Rectal smooth muscle tissue (tissue), 1 donor: ENCODE data around the gene UCK1.

Experiments used
- H3K27ac ChIP-seq: one replicate; pipeline ENCODE4 v1.7.0; 2013; ENCODE audit warnings: low read depth, low read length, inconsistent platforms
- H3K27me3 ChIP-seq: one replicate; pipeline ENCODE4 v1.7.0; 2013; ENCODE audit warnings: low read length; ENCODE audit not compliant: control insufficient read depth, insufficient read depth
- H3K36me3 ChIP-seq: one replicate; pipeline ENCODE4 v1.7.0; 2013; ENCODE audit warnings: low read length; ENCODE audit not compliant: control insufficient read depth, insufficient read depth
- H3K4me1 ChIP-seq: one replicate; pipeline ENCODE4 v1.7.0; 2013; ENCODE audit warnings: low read length; ENCODE audit not compliant: control insufficient read depth, insufficient read depth
- H3K4me3 ChIP-seq: one replicate; pipeline ENCODE4 v1.7.0; 2013; ENCODE audit warnings: low read length
- H3K9ac ChIP-seq: one replicate; pipeline ENCODE4 v1.7.0; 2013; ENCODE audit warnings: low read length

Gene UCK1

DNA sequence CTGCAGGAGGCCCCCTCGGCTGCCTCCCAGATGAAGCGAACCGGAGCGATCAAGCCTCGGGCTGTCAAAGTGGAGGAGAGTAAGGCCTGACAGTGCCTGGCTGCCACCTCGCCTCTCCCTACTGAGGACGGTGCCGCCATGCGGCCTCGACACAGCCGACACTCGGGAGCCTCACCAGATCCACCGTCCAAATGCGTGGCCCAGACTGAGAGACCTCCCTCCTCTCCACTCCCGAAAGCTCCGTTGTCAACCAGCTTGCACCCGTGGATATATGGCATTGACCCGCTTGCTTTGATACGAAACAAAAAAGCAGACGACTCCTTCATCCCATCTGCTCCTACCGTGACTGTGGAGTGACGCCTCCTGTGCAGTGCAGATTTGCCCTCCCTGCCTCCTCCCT lies 35.3 kb downstream of the UCK1 start:
- H3K4me1 ChIP-seq: no peaks in the 10 kb centered on the region
- no peak overlapping the region for H3K9ac ChIP-seq
- H3K27ac ChIP-seq: no peak overlapping the region
- H3K27me3 ChIP-seq: no peaks in the 10 kb centered on the region
- peaks cover 63% of the 10 kb centered on the region for H3K36me3 ChIP-seq
- no peak overlapping the region for H3K4me3 ChIP-seq

GRCh38 chr9:131494296-131494870 lies 36.7 kb downstream of the UCK1 start:
- Histone ChIP-seq H3K4me3 (no peak overlapping the region), H3K36me3 (peaks cover 77% of the 10 kb centered on the region), H3K4me1 (no peaks in the 10 kb centered on the region), H3K27ac (no peak overlapping the region), H3K9ac (no peak overlapping the region), H3K27me3 (no peaks in the 10 kb centered on the region)

- Histone ChIP-seq H3K36me3 (peaks cover 86% of the 10 kb centered on the region), H3K4me1 (no peaks in the 10 kb centered on the region), H3K27me3 (no peaks in the 10 kb centered on the region), H3K4me3 (no peak overlapping the region), H3K9ac (no peak overlapping the region), H3K27ac (no peak overlapping the region)
These were observed 39.0 kb downstream of the UCK1 start for GRCh38 chr9:131492070-131492469.

DNA sequence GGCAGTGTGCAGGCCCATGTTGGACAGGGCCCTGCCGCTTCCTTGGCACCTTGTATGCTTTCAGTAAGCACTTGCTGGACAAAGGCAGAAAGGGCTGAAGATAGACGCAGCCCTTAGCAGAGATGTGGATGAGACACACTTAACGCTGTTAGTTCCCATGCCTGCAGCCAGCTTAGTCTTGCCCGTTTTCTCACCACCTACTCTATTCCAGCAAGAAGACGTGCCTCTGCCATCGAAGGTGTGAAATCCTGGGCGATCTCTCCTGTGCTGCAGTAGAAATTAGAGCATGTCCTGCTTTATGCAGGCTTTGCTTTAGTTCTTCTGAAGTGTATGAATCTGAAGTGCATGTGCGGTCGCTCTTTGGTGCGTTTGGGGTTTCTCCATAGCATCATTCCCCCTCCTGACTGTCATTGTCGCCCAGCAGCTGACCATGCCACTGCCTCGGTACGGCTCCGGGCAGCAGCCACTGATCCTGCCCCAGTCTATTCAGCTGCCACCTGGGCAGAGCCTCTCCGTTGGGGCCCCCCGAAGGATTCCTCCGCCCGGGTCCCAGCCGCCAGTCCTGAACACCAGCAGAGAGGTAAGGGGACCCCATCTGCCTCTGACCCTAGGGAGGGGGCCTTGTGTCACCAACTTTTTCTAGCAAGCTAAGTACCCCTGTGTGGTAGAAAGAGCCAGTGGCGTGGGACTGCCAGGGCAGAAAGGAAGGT lies 39.9 kb downstream of the UCK1 start:
- no peaks in the 10 kb centered on the region for H3K4me1 ChIP-seq
- no peak overlapping the region for H3K27ac ChIP-seq
- no peak overlapping the region for H3K4me3 ChIP-seq
- no peak overlapping the region for H3K9ac ChIP-seq
- no peaks in the 10 kb centered on the region for H3K27me3 ChIP-seq
- H3K36me3 ChIP-seq: peaks cover 89% of the 10 kb centered on the region

GRCh38 chr9:131490514-131490913 lies 40.5 kb downstream of the UCK1 start:
- no peaks in the 10 kb centered on the region for H3K27me3 ChIP-seq
- no peak overlapping the region for H3K27ac ChIP-seq
- H3K9ac ChIP-seq: no peak overlapping the region
- H3K36me3 ChIP-seq: peaks cover 91% of the 10 kb centered on the region
- no peak overlapping the region for H3K4me3 ChIP-seq
- H3K4me1 ChIP-seq: no peaks in the 10 kb centered on the region

DNA sequence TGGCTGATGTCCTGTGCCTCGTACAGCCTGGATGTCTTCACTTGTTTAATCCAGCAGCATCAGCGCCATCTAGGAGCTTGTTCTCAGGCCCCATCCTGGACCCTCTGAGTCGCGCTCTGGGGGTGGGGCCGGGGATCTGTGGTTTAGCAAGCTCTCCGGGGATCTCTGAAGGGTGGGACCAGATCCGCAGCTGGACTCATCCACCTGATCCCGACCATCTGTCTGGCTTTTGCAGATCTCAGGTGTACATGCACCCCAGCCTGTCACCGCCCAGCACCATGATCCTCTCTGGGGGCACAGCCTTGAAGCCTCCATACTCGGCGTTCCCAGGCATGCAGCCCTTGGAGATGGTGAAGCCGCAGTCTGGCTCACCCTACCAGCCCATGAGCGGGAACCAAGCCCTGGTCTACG lies 43.4 kb downstream of the UCK1 start:
- H3K4me3 ChIP-seq: no peak overlapping the region
- no peak overlapping the region for H3K9ac ChIP-seq
- H3K27me3 ChIP-seq: no peaks in the 10 kb centered on the region
- H3K4me1 ChIP-seq: peaks cover 3% of the 10 kb centered on the region
- H3K27ac ChIP-seq: no peak overlapping the region
- peaks cover 90% of the 10 kb centered on the region for H3K36me3 ChIP-seq

DNA sequence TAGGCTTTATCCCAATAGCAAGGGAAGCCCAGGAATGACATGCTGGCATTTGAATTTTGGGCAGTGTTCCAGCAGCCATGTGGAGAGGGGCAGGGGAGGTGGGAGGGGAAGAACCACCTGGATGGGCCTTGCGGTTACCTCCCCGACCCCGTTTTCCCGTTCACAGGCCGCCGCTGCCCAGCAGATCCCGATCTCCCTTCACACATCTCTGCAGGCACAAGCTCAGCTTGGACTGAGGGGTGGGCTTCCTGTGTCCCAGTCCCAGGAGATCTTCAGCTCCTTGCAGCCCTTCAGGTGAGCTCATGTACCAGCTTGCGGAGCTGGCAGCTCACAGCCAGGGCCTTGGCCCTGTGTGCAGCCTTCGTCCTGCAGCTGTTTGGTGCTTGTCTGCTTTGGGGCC lies 44.1 kb downstream of the UCK1 start:
- Histone ChIP-seq H3K36me3 (peaks cover 87% of the 10 kb centered on the region), H3K27me3 (no peaks in the 10 kb centered on the region), H3K4me3 (no peak overlapping the region), H3K4me1 (peaks cover 3% of the 10 kb centered on the region), H3K9ac (no peak overlapping the region), H3K27ac (no peak overlapping the region)

DNA sequence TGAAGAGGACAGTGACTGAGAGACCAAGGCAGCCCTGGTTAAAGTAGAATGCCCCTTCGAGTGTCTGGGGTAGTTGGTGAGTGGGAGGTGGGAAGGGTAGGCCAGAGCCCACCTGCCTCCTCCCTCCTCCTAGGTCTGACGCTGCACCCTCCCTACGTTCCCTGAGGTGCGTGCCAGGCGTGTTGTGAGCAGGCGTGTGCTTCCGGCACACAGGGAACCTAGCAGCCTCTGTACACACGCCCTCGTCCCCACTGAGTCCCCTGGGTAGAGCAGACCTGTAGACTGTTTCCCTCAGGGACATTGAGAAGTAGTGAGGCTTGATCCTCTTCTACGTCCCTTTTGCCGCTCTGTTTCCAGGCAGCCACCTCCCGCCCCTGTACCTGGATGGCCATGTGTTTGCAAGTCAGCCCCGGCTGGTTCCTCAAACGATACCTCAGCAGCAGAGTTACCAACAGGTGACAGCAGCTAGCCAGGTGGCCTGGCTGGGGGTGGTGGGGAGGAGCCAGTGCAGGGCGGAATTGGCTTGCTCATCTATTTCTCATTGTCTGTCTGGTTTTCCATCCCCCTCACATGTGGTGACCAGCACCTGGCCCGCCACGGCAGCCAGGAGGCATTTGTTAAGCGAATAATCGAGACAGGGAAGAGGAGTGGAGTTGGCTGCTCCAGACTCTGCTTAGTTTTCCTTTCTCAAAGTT lies 45.2 kb downstream of the UCK1 start:
- H3K4me3 ChIP-seq: no peak overlapping the region
- peaks cover 3% of the 10 kb centered on the region for H3K4me1 ChIP-seq
- no peak overlapping the region for H3K9ac ChIP-seq
- H3K27me3 ChIP-seq: no peaks in the 10 kb centered on the region
- no peak overlapping the region for H3K27ac ChIP-seq
- peaks cover 76% of the 10 kb centered on the region for H3K36me3 ChIP-seq

DNA sequence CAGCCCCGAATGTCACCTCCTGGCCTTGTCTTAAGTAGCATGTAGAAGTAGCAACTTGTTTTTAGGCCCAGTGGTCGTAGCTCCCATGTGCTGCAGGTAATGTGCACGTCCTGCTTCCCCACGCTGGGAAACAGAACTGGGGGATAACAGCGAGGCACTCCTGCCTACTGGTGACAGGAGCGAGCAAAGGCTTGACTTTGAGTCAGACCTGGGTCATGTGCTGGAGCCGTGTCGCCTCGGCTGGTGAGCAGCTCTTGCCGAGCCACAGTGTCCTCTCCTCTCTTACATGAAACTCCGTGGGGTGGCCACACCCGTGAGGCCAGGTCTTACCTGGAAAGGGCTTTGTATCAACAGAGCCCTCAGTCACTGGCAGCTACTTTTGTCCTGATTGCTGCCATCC lies 45.9 kb downstream of the UCK1 start:
- Histone ChIP-seq H3K4me1 (peaks cover 3% of the 10 kb centered on the region), H3K36me3 (peaks cover 75% of the 10 kb centered on the region), H3K27ac (no peak overlapping the region), H3K4me3 (no peak overlapping the region), H3K27me3 (no peaks in the 10 kb centered on the region), H3K9ac (no peak overlapping the region)

GRCh38 chr9:131484560-131485185 lies 46.4 kb downstream of the UCK1 start:
- no peaks in the 10 kb centered on the region for H3K27me3 ChIP-seq
- H3K36me3 ChIP-seq: peaks cover 74% of the 10 kb centered on the region
- no peak overlapping the region for H3K4me3 ChIP-seq
- H3K27ac ChIP-seq: peak overlapping the region; percentile 70
- no peak overlapping the region for H3K9ac ChIP-seq
- peaks cover 3% of the 10 kb centered on the region for H3K4me1 ChIP-seq

DNA sequence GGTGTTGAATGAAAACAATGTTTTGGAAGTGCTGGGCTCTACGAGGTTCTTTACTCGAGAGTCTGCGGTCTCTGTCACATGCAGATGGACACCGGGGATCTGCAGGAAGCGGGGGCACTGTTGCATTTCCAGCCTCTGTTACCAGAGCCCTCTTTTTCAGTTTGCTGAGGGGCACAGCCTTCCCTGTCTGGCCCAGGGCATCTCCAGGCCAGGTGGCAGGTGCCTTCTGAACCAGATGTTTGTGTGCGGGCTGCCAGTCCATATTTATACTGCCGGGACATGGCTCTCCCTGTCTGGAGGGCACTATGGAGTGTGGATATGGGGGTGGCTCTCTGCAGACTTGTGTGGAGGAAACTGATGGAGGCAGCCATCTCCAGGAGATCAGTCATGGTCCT lies 47.0 kb downstream of the UCK1 start:
- no peak overlapping the region for H3K4me3 ChIP-seq
- no peak overlapping the region for H3K9ac ChIP-seq
- H3K36me3 ChIP-seq: peaks cover 75% of the 10 kb centered on the region
- H3K27ac ChIP-seq: peak overlapping the region; percentile 70
- H3K4me1 ChIP-seq: peaks cover 3% of the 10 kb centered on the region
- no peaks in the 10 kb centered on the region for H3K27me3 ChIP-seq

DNA sequence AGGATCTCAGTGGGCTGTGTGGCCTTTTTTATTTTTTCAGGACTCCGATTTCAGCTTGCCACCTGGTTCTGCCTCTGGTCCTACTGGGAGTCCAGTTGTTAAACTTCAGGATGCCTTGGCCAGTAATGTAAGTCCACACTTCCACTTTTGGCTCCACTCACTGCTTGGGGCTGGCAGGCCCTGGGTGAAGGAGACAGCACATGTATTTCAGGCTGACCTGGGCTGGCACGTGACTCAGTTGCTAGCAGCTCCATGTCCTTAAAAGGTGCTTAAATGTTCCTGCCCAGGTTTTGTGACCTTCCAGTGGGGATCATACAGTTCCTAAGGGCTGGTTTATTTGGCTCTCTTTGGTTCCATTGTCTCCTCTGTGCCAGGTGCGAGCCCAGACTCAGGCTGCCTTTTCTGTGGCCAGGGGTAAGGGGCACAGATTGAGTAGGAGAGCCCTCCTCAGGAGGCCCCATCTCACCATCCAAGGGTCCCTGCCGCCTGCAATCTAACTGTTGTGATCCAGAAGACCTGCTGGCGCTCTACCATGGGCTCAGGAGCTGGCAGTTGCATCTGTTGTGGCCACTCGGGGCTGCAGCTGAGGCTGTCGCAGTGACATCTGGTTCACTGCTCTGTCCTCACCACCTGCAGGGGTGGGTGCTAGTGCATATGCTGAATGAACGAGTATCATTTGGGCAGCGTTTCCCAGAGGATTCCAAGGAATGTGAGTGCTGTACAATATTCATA lies 47.6 kb downstream of the UCK1 start:
- Histone ChIP-seq H3K27me3 (no peaks in the 10 kb centered on the region), H3K9ac (no peak overlapping the region), H3K4me3 (no peak overlapping the region), H3K4me1 (peaks cover 3% of the 10 kb centered on the region), H3K36me3 (peaks cover 76% of the 10 kb centered on the region), H3K27ac (peak overlapping the region; percentile 70)
